HG03575 (cell line): ENCODE results near the gene ZNF384.

Experiments used
- ATAC-seq: cut with Tn5 transposase; IDR thresholded peaks from one replicate; pipeline ENCODE4 v1.9.1; 2021; ENCODE audit not compliant: unreplicated experiment, insufficient number of reproducible peaks, low FRiP score; ENCODE audit errors: extremely low read depth

ZNF384 gene

GRCh38 chr12:6632026-6632983, 56.9 kb downstream of the ZNF384 start:
- ATAC-seq, result peak; percentile 45

DNA sequence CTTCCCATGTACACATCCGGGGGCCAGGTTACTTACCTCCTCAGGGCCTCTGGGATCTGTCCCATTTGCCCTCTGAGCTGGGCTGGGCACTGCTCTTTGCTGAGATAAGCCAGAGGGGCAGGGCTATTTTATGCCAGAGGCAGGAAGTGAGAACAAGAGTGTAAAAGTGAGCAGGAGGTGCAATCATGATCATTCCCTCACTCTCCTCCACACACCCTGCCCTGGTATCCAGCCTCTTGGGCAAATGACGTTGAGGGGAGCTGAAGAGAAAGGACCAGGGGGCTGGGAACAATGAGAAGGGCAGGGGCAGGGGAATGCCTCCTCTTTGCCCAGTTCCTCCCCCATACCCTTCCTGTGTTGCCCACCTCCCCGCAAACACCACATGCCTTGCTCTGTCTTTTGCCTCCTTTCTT, 57.6 kb downstream of the ZNF384 start:
- ATAC-seq, result no peak

DNA sequence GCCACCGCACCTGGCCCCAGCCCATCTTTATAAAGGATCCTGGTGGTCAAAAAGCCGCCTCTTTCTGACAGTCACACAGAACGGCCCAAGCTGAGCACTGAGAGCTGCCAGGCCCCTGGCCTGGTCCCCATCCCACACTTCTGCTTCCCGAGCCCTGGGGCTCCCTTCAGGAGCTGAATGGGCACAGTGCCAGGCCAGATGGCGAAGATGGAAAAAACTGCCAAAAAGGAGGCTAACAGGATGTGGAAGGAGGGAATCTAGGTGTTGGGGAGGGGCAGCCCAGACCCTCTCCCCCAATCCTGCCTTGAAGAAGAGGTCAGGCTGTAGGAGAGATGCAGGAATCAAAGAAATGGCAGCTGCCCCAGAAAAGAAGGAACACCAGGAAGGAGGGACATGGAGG, 58.4 kb downstream of the ZNF384 start:
- no peak for ATAC-seq

- no peak for ATAC-seq
Measured at GRCh38 chr12:6627616-6628015, 61.6 kb downstream of the ZNF384 start.

DNA sequence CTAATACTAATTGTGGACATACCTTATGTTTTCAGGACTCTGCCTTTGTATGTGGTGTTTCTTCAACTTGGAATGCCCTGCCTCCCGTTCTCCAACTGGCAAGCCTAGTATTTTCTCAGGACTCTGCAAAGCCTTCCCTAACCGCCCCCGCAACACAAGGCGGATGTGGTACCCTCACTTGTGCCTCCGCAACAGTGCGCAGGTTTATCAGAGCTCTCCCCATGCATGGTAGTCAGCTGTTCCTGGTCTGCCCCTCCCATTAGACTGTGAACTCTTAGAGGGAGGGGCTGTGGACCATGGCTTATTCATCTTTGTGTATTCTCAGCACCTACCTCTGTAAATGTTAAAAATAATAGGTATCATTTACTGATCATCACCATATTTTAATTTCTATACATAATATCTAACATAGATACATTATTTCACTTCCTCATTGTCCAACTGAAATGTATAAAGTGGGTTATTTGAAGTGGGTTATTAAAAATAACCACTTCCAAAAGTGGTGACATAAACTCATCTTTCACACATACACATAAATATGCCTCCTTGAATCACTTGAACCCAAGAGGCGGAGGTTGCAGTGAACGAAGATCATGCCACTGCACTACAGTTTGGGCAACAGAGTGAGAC, 62.4 kb downstream of the ZNF384 start:
- ATAC-seq, result no peak

- ATAC-seq, result no peak
Measured at GRCh38 chr12:6620885-6621274, 68.3 kb downstream of the ZNF384 start.

- ATAC-seq, result no peak
Measured at GRCh38 chr12:6620137-6620884, 68.9 kb downstream of the ZNF384 start.

DNA sequence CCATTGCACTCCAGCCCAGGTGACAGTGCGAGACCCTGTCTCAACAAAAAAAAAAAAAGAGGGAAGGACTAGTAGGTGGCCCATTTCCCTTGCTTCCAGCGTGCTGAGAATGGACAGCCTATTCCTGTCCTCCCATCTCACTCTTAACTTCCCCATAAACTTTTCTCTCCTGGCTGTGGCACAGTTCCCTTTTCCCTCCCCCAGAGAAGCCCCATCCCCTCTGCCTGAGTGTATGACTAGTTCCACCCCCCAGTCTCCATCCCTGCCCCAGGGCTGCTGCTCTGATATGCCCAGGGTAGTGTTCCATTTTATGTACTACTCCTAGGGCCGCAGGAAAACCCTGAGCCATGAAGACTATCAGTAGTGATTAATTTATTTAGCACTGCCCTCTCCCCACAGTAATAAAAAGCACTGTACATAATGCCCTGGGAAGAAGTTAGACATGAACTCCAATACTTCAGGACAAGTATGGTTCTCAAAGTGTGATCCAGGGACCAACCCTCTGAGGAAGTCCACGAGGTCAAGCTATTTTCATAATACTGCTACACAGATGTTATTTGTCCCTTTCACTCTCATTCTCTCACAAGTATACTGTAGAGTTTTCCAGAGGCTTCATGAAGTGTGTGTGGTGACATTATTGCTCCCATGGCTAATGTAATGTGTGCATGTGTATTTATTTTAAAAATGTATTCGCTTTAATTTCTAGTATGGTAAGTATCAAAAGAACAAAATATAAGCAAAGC, 70.5 kb downstream of the ZNF384 start:
- no peak for ATAC-seq
